Brain microvascular endothelial cell (primary cell): Measurements from ENCODE around the gene RNF141.

Experiments
- DNase-seq: peaks from one replicate; pipeline ENCODE4 v3.0.0-alpha.2; 2020
- H3K27ac ChIP-seq: fragments of 250-450 bp; sonication (Bioruptor Pico); 2 replicates; pipeline ENCODE4 v1.5.1; 2020; ENCODE audit warnings: mild to moderate bottlenecking, moderate library complexity
- H3K27me3 ChIP-seq: fragments of 250-450 bp; sonication (Bioruptor Pico); replicated peaks from 2 replicates; pipeline ENCODE4 v1.5.1; 2020; ENCODE audit warnings: mild to moderate bottlenecking
- H3K36me3 ChIP-seq: fragments of 250-450 bp; sonication (Bioruptor Pico); replicated peaks from 2 replicates; pipeline ENCODE4 v1.5.1; 2020; ENCODE audit warnings: mild to moderate bottlenecking
- H3K4me3 ChIP-seq: 2 replicates; pipeline ENCODE4 v1.5.1; 2011; ENCODE audit warnings: low read depth, mild to moderate bottlenecking, control low read depth, low read length, moderate library complexity
- in situ Hi-C: cut with HindIII; loops from 2 replicates; pipeline ENCODE4 v1.10.0; 2017; ENCODE audit warnings: low sequenced_read_pairs, low pct_ligation_motif_present
- TF ChIP-seq, protein P1 (sequence below): IDR thresholded peaks from 2 replicates; pipeline ENCODE4 v1.5.1; 2011; ENCODE audit warnings: low read depth, mild to moderate bottlenecking, moderate library complexity, low read length, control low read depth, inconsistent platforms; ENCODE audit errors: missing control alignments

RNF141 gene

DNA sequence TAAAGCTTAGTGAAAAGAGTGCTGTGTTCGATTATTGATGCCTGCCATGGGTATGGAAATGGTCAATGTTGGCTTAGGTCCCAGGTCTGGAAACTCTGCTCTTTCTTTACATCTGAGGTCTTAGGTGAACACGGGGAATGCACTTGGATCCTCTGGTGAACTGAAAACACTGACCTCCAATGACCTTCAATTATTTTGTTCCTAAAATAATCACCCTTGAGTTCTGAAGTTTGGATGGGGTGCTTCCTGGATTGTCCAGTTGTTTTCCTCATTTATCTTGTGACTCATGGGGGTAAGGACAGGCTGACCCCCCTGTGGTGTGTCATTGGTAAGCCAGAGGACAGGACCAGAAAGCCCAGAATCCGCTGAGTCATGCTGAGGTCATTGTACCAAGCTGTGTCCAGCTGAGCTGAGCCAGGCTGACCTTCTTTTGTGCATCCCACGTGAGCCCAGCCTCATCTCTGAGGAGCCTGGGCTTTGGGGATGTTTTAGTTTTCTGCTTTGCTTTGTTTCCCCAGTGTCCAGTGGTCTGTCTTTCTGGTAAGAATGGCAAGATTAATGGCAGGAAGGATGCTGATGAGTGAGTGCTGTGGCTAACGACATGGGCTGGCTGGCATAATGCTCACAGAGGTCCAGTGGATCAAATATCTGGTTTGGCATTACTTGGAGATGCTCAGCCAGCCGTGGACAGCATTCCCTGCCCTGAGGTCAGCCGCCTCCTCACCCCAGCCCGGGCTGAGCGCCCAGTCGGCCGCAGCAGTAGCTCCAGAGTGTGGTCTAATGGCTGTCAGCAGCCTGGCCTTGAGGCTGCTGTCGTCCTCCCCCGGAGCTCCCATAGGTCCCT lies 50.4 kb downstream of the RNF141 start:
- no peak overlapping the region for H3K4me3 ChIP-seq
- peak overlapping the region; percentile 85 for H3K27ac ChIP-seq
- TF ChIP-seq, protein P1, sequence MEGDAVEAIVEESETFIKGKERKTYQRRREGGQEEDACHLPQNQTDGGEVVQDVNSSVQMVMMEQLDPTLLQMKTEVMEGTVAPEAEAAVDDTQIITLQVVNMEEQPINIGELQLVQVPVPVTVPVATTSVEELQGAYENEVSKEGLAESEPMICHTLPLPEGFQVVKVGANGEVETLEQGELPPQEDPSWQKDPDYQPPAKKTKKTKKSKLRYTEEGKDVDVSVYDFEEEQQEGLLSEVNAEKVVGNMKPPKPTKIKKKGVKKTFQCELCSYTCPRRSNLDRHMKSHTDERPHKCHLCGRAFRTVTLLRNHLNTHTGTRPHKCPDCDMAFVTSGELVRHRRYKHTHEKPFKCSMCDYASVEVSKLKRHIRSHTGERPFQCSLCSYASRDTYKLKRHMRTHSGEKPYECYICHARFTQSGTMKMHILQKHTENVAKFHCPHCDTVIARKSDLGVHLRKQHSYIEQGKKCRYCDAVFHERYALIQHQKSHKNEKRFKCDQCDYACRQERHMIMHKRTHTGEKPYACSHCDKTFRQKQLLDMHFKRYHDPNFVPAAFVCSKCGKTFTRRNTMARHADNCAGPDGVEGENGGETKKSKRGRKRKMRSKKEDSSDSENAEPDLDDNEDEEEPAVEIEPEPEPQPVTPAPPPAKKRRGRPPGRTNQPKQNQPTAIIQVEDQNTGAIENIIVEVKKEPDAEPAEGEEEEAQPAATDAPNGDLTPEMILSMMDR = no peak
- DNase-seq = peak; percentile 91
- no peaks in the 10 kb centered on the region for H3K27me3 ChIP-seq
- no peaks in the 10 kb centered on the region for H3K36me3 ChIP-seq
- in situ Hi-C loops = no loop called here

DNA sequence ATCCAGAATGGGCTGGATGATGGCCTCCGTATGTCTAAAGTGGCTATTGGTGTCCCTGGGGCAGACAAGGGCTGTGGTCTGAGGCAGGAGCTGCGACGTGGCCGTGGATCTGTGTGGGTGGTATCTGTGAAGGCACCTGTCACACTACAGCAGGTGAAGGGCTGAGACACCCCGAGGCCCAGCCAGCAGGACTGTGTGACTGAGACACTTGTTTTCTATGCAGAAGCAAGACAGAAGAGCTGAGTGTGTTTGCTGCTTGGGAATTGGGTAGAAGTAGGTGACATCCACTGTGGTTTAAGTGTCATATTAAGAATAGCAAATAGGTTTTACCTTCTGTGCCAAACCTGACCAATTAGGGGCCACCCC lies 51.0 kb downstream of the RNF141 start:
- TF ChIP-seq, protein P1 = no peak
- in situ Hi-C loops = no loop called here
- Histone ChIP-seq H3K27ac (peak overlapping the region; percentile 85), H3K36me3 (no peaks in the 10 kb centered on the region), H3K4me3 (no peak overlapping the region), H3K27me3 (no peaks in the 10 kb centered on the region)
- no peak for DNase-seq

DNA sequence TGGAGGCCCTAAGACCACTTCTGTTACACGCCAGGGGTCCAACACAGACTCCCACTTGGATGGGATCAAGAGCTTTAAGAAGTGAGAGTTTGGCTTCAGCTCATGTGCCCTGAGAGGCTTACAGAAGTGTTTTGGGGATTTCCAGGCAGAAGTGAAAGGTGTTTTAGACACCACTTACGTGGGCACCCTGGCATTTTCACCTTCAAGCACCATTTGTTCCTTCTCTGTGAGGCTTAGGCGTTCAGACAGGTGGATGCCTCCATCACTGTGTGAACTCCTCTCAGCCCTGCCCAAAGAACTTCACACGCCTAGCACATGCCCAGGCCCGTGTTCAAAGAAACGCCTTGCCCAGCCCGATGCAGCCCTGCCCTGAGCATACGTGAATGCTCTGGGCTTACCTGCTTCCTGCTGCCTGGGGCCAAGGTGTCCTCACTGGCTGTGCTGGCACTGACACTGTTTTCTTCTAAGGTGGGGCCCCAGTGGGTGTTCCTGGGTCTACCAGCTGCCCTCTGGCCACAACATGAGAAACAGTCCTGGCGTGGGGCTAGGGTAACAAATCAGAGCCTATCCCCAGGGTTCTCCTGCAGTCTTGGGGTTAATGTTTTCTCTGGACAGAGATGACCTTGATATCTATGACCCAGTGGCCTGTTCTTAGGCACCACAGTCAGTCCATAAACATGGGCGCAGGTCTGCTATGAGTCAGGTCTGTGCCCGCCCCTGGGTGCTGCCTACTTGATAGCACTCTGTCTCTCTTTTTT lies 51.9 kb downstream of the RNF141 start:
- no peak overlapping the region for H3K27ac ChIP-seq
- in situ Hi-C loops = no loop called here
- no peaks in the 10 kb centered on the region for H3K27me3 ChIP-seq
- H3K4me3 ChIP-seq = no peak overlapping the region
- DNase-seq = no peak
- H3K36me3 ChIP-seq = no peaks in the 10 kb centered on the region
- TF ChIP-seq, protein P1 = no peak

DNA sequence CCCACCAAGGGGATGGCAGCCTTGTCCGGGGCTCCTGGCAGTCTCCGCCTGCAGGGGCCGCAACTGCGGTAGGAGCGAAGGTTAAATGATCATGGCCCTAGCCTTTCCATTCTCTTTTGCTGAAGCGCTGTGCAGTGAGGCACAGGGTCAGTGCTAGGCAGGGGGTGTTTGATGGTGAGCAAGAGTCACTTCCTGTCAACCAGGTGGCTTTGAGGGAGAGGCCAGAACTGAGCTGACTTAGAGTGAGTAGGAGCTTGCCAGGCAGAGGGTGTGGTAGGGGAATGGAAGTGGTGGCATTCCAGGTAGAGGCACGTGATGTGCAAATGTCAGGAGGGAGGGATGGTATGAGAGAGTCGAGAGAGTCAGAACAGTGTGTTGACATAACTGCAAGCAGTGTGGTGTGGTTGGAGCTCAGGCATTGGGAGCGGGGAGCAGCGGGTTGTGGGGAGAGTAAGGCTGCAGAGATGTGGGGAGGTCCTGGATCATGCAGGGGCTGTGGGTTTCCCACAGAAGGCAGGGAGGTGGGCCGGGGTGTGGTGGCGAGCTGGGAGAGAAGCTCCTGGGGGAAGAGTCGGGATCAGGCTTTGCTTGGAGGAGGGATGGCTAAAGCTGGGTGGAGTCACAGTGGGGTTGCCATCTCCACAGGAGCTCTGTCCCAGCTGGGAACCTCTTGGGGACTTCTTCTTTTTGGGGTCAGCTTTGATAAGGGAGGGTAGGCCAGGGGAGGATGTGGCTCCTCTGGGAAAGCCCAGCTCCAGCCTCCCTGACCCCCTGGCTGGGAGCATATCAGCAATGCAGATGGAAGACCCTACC lies 52.7 kb downstream of the RNF141 start:
- Histone ChIP-seq H3K27ac (no peak overlapping the region), H3K4me3 (no peak overlapping the region), H3K36me3 (no peaks in the 10 kb centered on the region), H3K27me3 (no peaks in the 10 kb centered on the region)
- DNase-seq = no peak
- TF ChIP-seq, protein P1 = peak; percentile 8
- in situ Hi-C loops = no loop called here

DNA sequence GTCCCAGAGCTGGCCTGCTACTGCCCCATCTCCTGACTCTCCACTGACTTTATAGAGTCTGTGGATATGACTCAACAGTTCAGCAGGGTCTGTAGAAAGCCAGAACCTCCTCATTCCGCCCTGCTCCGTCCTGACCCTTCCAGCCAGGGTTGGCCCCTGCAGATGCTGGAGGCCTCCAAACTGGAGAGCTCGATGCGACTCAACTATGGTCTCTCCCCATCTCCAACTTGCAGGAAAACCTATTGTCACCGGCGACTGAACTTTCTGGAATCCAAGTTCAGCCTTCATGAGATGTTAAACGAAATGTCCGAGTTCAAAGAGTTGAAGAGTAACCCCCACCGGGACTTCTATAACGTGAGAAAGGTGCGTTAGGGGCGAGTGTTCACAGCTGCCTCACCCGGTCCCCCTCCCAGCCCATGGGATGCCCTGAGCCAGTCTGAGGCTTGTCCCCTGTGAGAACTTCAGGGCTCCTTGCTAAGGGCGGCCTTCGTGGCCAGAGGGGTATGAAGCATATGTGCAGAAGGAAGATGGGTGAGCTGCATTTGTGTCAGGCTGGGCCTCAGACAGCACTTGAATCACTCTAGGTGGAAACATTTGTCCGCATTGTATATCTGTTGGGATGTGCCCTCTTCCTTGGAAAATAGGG lies 53.9 kb downstream of the RNF141 start:
- in situ Hi-C loops = no loop called here
- TF ChIP-seq, protein P1 = no peak
- DNase-seq = no peak
- Histone ChIP-seq H3K4me3 (no peak overlapping the region), H3K27me3 (no peaks in the 10 kb centered on the region), H3K36me3 (no peaks in the 10 kb centered on the region), H3K27ac (no peak overlapping the region)
